Measurements from ENCODE around the gene CACNB4.

The CACNB4 gene

DNA sequence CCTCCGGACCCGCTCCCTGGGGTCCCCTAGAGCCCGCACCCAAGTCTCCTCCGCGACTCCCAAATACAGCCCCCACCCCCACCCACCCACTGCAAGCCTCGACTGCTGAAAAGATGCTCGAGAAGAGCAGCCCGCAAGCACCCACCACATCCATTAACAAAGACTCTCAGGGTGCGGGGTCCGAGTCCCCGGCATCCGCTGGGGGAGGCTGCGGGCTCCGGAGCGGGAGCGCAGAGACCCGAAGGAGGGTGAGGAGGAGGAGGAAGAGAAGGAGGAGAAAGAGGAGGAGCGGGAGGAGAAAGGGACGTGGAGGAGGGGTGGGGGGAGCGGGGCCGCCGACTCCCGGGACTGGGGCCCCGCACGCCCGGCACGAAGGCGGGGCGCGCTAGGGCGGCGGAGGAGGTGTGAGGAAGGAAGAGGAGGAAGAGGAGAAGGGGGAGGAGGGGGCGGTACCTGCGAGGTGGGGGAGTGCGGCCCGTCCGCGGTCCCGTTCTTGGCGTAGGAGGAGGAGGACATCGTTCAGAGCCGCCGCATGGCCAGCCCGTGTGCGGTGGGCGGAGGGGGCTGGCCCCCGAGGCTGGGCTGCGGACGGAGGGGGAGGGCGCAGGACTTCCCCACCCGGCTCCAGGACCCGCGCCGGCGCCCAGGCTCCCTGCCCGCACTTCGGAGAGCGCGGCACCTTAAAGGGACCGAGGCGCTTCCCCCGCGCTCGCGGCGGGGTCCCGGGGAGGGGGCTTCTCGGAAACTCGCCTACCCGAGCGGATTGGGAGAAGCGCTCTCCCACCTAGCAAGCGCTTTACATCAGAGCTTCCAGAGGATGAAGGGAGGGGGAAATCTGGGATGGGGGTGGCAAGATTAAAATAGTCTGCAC lies at the start of gene CACNB4:
Gene CACNB4 (minus strand): TSS at position 549 of the 871 bp plus-strand sequence.
- peak within 1 kb of the TSS; percentile 67 for H3K4me3 ChIP-seq (ENCODE audit: low read depth, low read length)
- peak; percentile 66 for DNase-seq (ENCODE audit: low read depth)
- TF ChIP-seq MYC (IDR thresholded peaks at IDR 0.05; ENCODE audit: low read depth, low read length): peak; percentile 24; the same call in 1 of the 2 replicates
- TF ChIP-seq, protein P1, sequence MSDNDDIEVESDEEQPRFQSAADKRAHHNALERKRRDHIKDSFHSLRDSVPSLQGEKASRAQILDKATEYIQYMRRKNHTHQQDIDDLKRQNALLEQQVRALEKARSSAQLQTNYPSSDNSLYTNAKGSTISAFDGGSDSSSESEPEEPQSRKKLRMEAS (IDR thresholded peaks at IDR 0.05; ENCODE audit: low read depth, low read length): peak; percentile 58; the same call in 1 of the 2 replicates
- TF ChIP-seq, protein P2, sequence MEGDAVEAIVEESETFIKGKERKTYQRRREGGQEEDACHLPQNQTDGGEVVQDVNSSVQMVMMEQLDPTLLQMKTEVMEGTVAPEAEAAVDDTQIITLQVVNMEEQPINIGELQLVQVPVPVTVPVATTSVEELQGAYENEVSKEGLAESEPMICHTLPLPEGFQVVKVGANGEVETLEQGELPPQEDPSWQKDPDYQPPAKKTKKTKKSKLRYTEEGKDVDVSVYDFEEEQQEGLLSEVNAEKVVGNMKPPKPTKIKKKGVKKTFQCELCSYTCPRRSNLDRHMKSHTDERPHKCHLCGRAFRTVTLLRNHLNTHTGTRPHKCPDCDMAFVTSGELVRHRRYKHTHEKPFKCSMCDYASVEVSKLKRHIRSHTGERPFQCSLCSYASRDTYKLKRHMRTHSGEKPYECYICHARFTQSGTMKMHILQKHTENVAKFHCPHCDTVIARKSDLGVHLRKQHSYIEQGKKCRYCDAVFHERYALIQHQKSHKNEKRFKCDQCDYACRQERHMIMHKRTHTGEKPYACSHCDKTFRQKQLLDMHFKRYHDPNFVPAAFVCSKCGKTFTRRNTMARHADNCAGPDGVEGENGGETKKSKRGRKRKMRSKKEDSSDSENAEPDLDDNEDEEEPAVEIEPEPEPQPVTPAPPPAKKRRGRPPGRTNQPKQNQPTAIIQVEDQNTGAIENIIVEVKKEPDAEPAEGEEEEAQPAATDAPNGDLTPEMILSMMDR (IDR thresholded peaks at IDR 0.05; ENCODE audit: low read depth, low read length): no peak
- TF ChIP-seq POLR2A (IDR thresholded peaks at IDR 0.05; ENCODE audit: extremely low read depth, insufficient read length): no peak

DNA sequence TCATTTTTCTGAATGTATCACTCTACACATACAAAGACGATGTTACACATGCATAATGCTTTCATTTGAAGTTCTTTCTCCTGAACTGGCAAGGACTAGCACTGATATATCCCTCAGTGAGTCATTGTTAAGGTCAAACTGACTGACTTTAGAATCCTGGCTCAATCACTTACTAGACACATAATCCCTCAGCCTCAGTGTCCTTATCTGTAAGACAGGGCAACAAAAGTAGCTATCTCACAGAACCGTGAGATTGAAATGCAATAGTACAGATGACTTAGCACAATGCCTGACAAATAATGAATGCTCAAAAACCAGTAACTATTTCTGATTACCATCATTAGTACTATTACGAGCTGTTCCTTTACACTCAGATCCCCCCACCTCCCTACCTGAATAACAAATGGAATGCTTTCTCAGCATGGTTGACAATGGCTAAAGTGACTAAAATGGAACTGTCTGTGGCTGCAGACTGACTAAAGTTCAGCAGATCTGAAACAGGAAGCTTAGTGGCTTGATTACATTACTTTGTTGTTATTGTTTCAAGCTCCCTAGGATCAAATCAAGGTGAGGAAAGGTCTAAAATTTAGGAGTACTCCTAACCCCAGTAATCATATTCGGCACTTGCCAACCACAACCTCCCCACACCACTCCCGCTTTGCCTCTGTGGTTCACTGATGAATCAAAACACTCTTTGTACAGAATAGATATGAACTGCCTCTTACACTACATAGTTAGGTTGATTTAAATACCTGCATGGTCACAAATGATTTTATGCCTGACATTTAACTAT lies 35.8 kb upstream of the CACNB4 start:
- no peak for TF ChIP-seq MYC (IDR thresholded peaks at IDR 0.05; ENCODE audit: low read depth, low read length)
- TF ChIP-seq, protein P2 (IDR thresholded peaks at IDR 0.05; ENCODE audit: low read depth, low read length): no peak
- TF ChIP-seq POLR2A (IDR thresholded peaks at IDR 0.05; ENCODE audit: extremely low read depth, insufficient read length): no peak
- DNase-seq (ENCODE audit: low read depth): no peak
- H3K4me3 ChIP-seq (ENCODE audit: low read depth, low read length): no peak overlapping the region

DNA sequence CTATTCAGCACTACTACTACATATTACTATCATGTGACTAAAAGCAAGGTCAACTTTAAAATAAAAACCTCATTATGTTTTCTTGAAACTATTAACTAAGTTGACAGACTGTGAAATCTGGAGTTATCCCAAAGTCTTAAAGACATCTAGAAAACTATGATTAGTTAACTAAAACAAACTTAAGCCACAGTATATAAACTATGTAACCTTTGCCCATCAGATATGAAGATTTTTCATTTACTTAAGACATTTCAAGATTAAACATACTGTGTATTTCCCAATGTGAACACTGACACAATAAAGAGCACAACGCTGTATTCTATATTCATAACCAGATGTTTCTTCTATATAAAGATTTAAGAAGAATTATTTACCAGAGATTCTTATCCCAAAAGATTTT lies 33.5 kb upstream of the CACNB4 start:
- no peak for DNase-seq (ENCODE audit: low read depth)
- TF ChIP-seq, protein P1 (IDR thresholded peaks at IDR 0.05; ENCODE audit: low read depth, low read length): no peak
- TF ChIP-seq POLR2A (IDR thresholded peaks at IDR 0.05; ENCODE audit: extremely low read depth, insufficient read length) (no peak), MYC (IDR thresholded peaks at IDR 0.05; ENCODE audit: low read depth, low read length) (no peak)
- TF ChIP-seq, protein P2 (IDR thresholded peaks at IDR 0.05; ENCODE audit: low read depth, low read length): no peak
- H3K4me3 ChIP-seq (ENCODE audit: low read depth, low read length): no peak overlapping the region

DNA sequence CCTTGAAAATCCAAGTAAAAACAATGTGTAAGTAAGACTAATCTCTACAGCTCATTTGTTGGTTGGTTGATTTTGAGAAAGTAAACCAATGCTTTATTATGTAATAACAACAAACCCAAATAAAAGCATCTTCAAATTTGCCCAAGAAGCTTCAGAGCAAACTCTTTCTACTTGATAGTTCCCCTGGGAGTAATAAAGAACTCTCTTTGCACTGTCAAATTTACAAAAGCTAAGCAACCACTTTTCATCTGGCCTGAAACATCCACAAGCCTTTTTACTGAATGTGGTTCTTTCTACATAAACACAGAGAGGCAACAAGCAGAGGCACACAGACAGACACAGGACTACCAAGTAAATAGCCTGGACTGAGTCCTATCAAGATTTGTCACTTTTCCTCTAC lies 28.8 kb upstream of the CACNB4 start:
- H3K4me3 ChIP-seq (ENCODE audit: low read depth, low read length): no peak overlapping the region
- peak; percentile 30 for DNase-seq (ENCODE audit: low read depth)
- TF ChIP-seq, protein P2 (IDR thresholded peaks at IDR 0.05; ENCODE audit: low read depth, low read length): no peak
- TF ChIP-seq, protein P1 (IDR thresholded peaks at IDR 0.05; ENCODE audit: low read depth, low read length): no peak
- TF ChIP-seq POLR2A (IDR thresholded peaks at IDR 0.05; ENCODE audit: extremely low read depth, insufficient read length) (no peak), MYC (IDR thresholded peaks at IDR 0.05; ENCODE audit: low read depth, low read length) (no peak)

DNA sequence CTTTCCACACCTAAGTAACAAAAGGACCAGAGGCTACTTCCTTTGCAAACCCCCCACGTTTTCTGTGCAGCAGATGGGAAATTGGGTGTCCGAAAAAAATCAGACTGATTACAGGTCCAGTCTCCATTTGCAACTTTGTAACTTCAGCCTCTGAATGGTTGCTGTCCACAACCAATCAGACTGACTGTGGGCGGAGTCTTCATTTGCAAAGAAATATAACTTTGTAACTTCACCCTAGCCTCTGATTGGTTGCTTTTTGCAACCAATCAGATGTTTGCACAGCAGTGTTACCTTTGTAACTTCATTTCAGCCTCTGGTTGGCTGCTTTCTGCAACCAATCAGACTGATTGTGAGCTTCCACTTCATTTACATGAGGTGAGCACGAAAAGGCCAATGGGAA lies 27.8 kb upstream of the CACNB4 start:
- TF ChIP-seq MYC (IDR thresholded peaks at IDR 0.05; ENCODE audit: low read depth, low read length) (no peak), POLR2A (IDR thresholded peaks at IDR 0.05; ENCODE audit: extremely low read depth, insufficient read length) (no peak)
- TF ChIP-seq, protein P1 (IDR thresholded peaks at IDR 0.05; ENCODE audit: low read depth, low read length): no peak
- TF ChIP-seq, protein P2 (IDR thresholded peaks at IDR 0.05; ENCODE audit: low read depth, low read length): no peak
- H3K4me3 ChIP-seq (ENCODE audit: low read depth, low read length): no peak overlapping the region
- peak; percentile 19 for DNase-seq (ENCODE audit: low read depth)

Measured in NB4 (cell line).